PC-9 (cell line): Measurements from ENCODE around the gene CFL2. TPM values are rescaled to one million over a fixed set of nuclear protein-coding genes. Genes with fewer than 3 reads are reported as not detected.

Experiments
- BruUV-seq: library from RNA; stranded (reverse); fragments of 400-500 nt; replicated peaks from 2 replicates; lab custom pipeline; 2021; lab: Mats Ljungman, UMichigan
- CTCF ChIA-PET: fragments of 300-600 bp; sonication (Branson Sonifier 250); formaldehyde crosslinking; loops from one replicate; lab custom pipeline; 2022; ENCODE audit warnings: antibody characterized with exemption; lab: Charles Lee
- POLR2A ChIA-PET: fragments of 300-600 bp; sonication (Branson Sonifier 250); formaldehyde crosslinking; loops from one replicate; lab custom pipeline; 2022; ENCODE audit warnings: antibody characterized with exemption; ENCODE audit not compliant: unreplicated experiment; lab: Charles Lee
- DNase-seq, 2 experiments: peaks; one replicate each; pipeline versions ENCODE4 v3.0.0 to v3.0.0-alpha.2; 2015 to 2022; ENCODE audit warnings: mixed read lengths in 1 of 2
- H2AFZ ChIP-seq: fragments of 200-600 bp; sonication (generic); 2 replicates; pipeline ENCODE4 v1.8.1; 2017; ENCODE audit warnings: antibody characterized with exemption
- H3F3A ChIP-seq: fragments of 200-600 bp; sonication (generic); 2 replicates; pipeline ENCODE4 v1.8.1; 2017; ENCODE audit warnings: antibody characterized with exemption, mild to moderate bottlenecking, low read depth; ENCODE audit not compliant: insufficient read depth
- H3K27ac ChIP-seq: fragments of 200-600 bp; sonication (generic); 2 replicates; pipeline ENCODE4 v1.6.1; 2016; ENCODE audit warnings: mixed run types
- H3K27me3 ChIP-seq: fragments of 200-600 bp; sonication (generic); 2 replicates; pipeline ENCODE4 v1.6.1; 2016; ENCODE audit warnings: low read depth, mixed run types; ENCODE audit not compliant: insufficient read depth
- H3K36me3 ChIP-seq: fragments of 200-600 bp; sonication (generic); 2 replicates; pipeline ENCODE4 v1.6.1; 2016; ENCODE audit warnings: low read depth, mixed run types
- H3K4me1 ChIP-seq: fragments of 200-600 bp; sonication (generic); replicated peaks from 2 replicates; pipeline ENCODE4 v1.6.1; 2016; ENCODE audit warnings: mixed run types; ENCODE audit not compliant: insufficient read depth
- H3K4me2 ChIP-seq: fragments of 200-600 bp; sonication (generic); 2 replicates; pipeline ENCODE4 v1.6.1; 2017; ENCODE audit warnings: mixed run types
- H3K4me3 ChIP-seq: fragments of 200-600 bp; sonication (generic); 2 replicates; pipeline ENCODE4 v1.6.1; 2016; ENCODE audit warnings: mixed run types
- H3K79me2 ChIP-seq: fragments of 200-600 bp; sonication (generic); 2 replicates; pipeline ENCODE4 v1.6.1; 2017; ENCODE audit warnings: low read depth, mixed run types
- H3K9me2 ChIP-seq: fragments of 200-600 bp; sonication (generic); 2 replicates; pipeline ENCODE4 v1.8.1; 2017; ENCODE audit warnings: mild to moderate bottlenecking; ENCODE audit not compliant: insufficient read depth
- H3K9me3 ChIP-seq: fragments of 200-600 bp; sonication (generic); 2 replicates; pipeline ENCODE4 v1.8.1; 2016; ENCODE audit warnings: low read depth; ENCODE audit not compliant: insufficient read depth
- H4K20me1 ChIP-seq: fragments of 200-600 bp; sonication (generic); 2 replicates; pipeline ENCODE4 v1.8.1; 2017; ENCODE audit not compliant: insufficient read depth
- EZH2 ChIP-seq: fragments of 200-600 bp; sonication (generic); IDR thresholded peaks from 2 replicates; pipeline ENCODE4 v1.8.0; 2017; ENCODE audit warnings: antibody characterized with exemption, low read depth
- intact Hi-C: fragments of 100-400 bp; cut with micrococcal nuclease; formaldehyde crosslinking; loops from one replicate; pipeline ENCODE4 v1.10.0; 2022; ENCODE audit not compliant: unreplicated experiment
- total RNA-seq: library from RNA; stranded (reverse); gene quantifications from 2 replicates; pipeline ENCODE4 v1.2.3, GENCODE V29; 2021
- TF ChIP-seq, protein P1 (sequence below): fragments of 200-600 bp; sonication (generic); conservative IDR thresholded peaks from 2 replicates; pipeline ENCODE4 v1.6.1; 2017; ENCODE audit warnings: mixed run types, antibody characterized with exemption, mild to moderate bottlenecking, moderate library complexity

Gene CFL2
- total RNA-seq, 1 experiment from 2014 or later, result 30.5 TPM

DNA sequence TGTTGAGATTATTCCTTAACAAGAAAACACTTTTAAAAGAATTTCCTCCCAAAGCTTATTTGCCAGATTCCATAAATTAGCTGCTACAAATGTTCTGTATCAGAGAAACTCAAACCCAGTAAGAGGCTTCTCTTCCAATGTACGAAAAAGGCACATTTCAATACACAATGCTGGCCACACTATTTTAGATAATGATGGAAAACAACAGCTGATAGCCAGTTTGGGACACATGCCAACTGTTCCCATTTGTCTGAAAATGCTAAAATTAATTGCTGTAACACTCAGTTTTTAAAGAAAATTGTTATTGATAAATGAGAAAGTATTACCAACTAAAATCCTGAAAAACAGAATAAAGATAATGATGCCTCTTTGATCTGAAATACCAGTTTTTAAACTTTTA lies 4.4 kb downstream of the CFL2 start:
- H3K27ac ChIP-seq, result no peak overlapping the region
- no peaks in the 10 kb centered on the region; the same call in 1 of the 2 replicates for H3K9me2 ChIP-seq
- BruUV-seq, result no TSS peak
- H3K27me3 ChIP-seq, result no peaks in the 10 kb centered on the region
- H3K9me3 ChIP-seq, result no peaks in the 10 kb centered on the region
- POLR2A ChIA-PET, result no interaction called here
- no peak overlapping the region for H2AFZ ChIP-seq
- CTCF ChIA-PET, result no interaction called here
- no peaks in the 10 kb centered on the region for H4K20me1 ChIP-seq
- H3K4me1 ChIP-seq, result peaks cover 7% of the 10 kb centered on the region
- no peak for DNase-seq
- no peak overlapping the region for H3K4me2 ChIP-seq
- peaks cover 3% of the 10 kb centered on the region for H3F3A ChIP-seq
- H3K79me2 ChIP-seq, result peaks cover 13% of the 10 kb centered on the region
- TF ChIP-seq, protein P1, sequence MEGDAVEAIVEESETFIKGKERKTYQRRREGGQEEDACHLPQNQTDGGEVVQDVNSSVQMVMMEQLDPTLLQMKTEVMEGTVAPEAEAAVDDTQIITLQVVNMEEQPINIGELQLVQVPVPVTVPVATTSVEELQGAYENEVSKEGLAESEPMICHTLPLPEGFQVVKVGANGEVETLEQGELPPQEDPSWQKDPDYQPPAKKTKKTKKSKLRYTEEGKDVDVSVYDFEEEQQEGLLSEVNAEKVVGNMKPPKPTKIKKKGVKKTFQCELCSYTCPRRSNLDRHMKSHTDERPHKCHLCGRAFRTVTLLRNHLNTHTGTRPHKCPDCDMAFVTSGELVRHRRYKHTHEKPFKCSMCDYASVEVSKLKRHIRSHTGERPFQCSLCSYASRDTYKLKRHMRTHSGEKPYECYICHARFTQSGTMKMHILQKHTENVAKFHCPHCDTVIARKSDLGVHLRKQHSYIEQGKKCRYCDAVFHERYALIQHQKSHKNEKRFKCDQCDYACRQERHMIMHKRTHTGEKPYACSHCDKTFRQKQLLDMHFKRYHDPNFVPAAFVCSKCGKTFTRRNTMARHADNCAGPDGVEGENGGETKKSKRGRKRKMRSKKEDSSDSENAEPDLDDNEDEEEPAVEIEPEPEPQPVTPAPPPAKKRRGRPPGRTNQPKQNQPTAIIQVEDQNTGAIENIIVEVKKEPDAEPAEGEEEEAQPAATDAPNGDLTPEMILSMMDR, result no peak
- no peak for TF ChIP-seq EZH2
- no peaks in the 10 kb centered on the region for H3K36me3 ChIP-seq
- intact Hi-C loops, result loop anchor here (5.0 kb wide), 1 partner anchor 33 kb away; no protein-coding TSS in a partner anchor
- H3K4me3 ChIP-seq, result no peak overlapping the region

DNA sequence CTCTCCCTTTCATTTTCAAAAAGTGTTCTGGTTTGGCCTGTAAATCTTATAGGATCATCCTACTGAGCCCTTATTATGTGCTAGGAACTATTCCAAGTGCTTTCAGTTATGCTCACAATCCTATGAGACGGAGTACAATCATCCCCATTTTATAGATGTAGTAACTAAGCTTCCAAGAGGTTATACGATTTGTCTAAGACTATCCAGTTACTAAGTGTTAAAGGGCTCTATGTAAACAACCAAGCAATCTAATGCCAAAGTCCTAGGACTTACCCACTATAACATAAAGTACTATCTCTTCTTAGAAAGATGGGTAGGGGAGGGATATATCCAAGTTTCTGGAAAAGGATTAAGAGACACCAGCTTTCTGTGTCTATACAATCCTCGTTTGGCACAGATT lies 6.7 kb downstream of the CFL2 start:
- no peaks in the 10 kb centered on the region for H3K27me3 ChIP-seq
- no peaks in the 10 kb centered on the region for H3K36me3 ChIP-seq
- no peak for DNase-seq
- no peak overlapping the region for H3K4me3 ChIP-seq
- H3K4me2 ChIP-seq, result no peak overlapping the region
- CTCF ChIA-PET, result no interaction called here
- no peak overlapping the region for H3K27ac ChIP-seq
- no peak for TF ChIP-seq EZH2
- TF ChIP-seq, protein P1, result no peak
- H3K9me3 ChIP-seq, result no peaks in the 10 kb centered on the region
- H3K79me2 ChIP-seq, result peaks cover 8% of the 10 kb centered on the region
- H2AFZ ChIP-seq, result no peak overlapping the region
- no TSS peak for BruUV-seq
- H3F3A ChIP-seq, result peaks cover 3% of the 10 kb centered on the region; the same call in 1 of the 2 replicates
- no peaks in the 10 kb centered on the region for H3K4me1 ChIP-seq
- intact Hi-C loops, result no loop called here
- POLR2A ChIA-PET, result no interaction called here
- no peaks in the 10 kb centered on the region for H4K20me1 ChIP-seq
- no peaks in the 10 kb centered on the region; the same call in 1 of the 2 replicates for H3K9me2 ChIP-seq

- ChIA-PET CTCF (no interaction called here), POLR2A (interaction anchor here (0.6 kb wide), 1 partner anchor 10 kb away, joined by 4 read pairs; no protein-coding TSS in a partner anchor)
- H3K79me2 ChIP-seq, result no peaks in the 10 kb centered on the region
- H3K27ac ChIP-seq, result peak overlapping the region; percentile 76
- DNase-seq, result peak in 1 of 2 experiments; percentile 55
- H3K36me3 ChIP-seq, result no peaks in the 10 kb centered on the region
- no peak for TF ChIP-seq EZH2
- TF ChIP-seq, protein P1, result no peak
- H3K27me3 ChIP-seq, result no peaks in the 10 kb centered on the region
- intact Hi-C loops, result no loop called here
- no peak overlapping the region for H2AFZ ChIP-seq
- no peaks in the 10 kb centered on the region for H3K9me2 ChIP-seq
- no TSS peak for BruUV-seq
- H3K4me2 ChIP-seq, result no peak overlapping the region
- peaks cover 29% of the 10 kb centered on the region for H3F3A ChIP-seq
- H3K4me1 ChIP-seq, result peaks cover 36% of the 10 kb centered on the region
- no peaks in the 10 kb centered on the region for H4K20me1 ChIP-seq
- H3K9me3 ChIP-seq, result no peaks in the 10 kb centered on the region
- H3K4me3 ChIP-seq, result no peak overlapping the region
Observed at GRCh38 chr14:34701808-34702207, 12.6 kb downstream of the CFL2 start.
